HG02885 (cell line): ENCODE measurements around the gene TAF11L3.
"Not testable (repeated sequence)": the region's sequence is repeated elsewhere in the genome, so short reads cannot be mapped to it uniquely, and the experiment has no call there.

Experiments
- ATAC-seq: cut with Tn5 transposase; IDR thresholded peaks from one replicate; pipeline ENCODE4 v1.9.1; 2021; ENCODE audit warnings: mild to moderate bottlenecking; ENCODE audit not compliant: unreplicated experiment, poor library complexity

The TAF11L3 gene

DNA sequence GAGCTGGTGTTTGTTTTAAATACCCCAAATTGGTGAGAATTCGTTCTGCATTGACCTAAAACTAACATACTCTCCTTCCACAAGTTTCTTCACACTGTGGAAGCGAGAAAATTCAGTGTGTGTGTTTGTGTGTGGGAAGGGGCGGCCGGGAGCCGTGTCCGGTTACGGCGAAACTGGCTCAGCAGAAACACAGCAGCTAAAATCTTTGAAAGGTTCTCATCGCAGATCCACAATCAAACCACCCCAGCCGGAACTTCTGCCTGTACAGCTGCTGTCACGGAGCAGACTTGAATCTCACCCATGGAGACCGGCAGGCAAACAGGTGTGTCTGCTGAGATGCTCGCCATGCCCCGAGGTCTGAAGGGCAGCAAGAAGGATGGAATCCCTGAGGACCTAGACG lies at the start of gene TAF11L3:
TAF11L3 (plus strand) TSS at position 301 of the 400 bp plus-strand sequence.
- not testable (repeated sequence) for ATAC-seq

DNA sequence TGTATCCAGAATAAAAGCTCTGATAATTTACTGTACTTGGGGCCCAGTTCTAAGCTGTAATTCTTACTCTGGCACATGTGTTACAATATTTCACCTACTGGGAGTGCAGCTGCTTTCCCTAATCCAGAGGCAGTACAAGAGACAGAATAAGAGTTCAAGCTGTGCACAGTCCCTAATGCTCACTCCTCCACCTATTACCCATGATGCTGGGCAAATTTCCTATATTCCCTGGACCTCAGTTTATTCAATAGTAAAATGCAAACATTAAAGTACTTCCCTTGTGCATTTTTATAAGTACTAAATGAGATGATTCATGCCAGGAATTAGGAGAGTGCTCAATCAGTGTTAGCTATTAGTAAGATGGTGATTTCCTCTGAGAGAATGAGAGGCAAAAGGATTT lies 48.1 kb upstream of the TAF11L3 start:
- no peak for ATAC-seq

DNA sequence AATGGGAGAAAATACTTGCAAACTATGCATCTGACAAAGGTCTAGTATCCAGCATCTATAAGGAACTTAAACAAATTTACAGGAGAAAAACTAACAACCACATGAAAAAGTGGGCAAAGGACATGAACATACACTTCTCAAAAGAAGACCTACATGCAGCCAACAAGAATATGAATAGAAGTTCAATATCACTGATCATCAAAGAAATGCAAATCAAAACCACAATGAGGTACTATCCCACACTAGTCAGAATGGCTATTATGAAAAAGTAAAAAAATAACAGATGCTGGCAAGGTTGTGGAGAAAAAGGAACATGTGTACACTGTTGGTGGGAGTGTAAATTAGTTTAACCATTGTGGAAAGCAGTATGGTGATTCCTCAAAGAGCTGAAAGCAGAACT lies 43.1 kb upstream of the TAF11L3 start:
- peak; percentile 75 for ATAC-seq

DNA sequence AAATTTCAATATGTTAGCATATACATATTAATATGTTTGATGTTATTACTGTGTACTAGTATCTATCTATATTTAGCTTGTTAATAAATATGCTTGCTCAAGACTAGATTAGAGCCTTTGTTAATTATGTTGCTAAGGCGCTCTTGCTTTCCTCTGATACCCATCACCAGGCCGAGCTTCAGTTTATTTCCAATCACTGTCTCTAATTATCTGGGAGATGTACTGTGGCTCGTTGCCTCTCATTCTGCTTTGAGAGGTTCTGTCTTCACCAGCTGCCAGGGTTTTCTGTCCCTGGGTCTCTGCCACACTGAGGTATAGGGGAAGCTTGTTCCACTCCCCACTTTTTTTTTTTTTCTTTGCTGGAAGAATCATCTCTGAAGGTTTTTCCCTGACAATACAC lies 41.1 kb upstream of the TAF11L3 start:
- no peak for ATAC-seq

DNA sequence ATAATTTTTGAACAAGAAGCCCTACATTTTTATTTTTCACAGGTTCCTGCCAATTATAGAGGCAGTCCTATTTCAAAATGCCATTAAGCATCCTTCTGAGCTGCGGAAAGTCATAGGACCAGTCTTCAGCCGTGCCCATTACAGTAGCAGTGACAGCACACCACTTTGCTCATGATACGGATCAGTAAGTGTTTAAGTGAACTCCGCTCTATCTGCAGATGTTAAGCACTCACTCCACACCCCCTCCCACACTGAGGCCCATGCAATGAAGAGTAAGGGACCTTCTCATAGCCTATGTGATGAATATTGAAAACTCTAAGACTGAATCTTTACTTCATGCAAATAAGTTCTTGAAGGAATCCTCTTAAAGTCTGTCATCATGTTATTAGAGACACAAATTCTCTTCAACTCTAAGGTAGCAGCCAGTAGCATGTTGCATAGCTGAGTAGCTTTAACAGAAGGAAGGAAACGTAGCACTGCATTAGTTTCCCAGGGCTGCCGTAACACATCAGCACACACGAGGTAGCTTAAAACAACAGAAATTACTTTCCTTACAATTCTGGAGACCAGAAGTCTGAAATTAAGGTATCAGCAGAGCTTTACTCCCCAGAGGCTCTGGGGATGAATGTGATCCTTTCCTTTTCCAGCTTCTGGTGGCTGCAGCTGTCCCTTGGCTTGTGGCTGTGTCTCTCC lies 40.4 kb upstream of the TAF11L3 start:
- no peak for ATAC-seq

DNA sequence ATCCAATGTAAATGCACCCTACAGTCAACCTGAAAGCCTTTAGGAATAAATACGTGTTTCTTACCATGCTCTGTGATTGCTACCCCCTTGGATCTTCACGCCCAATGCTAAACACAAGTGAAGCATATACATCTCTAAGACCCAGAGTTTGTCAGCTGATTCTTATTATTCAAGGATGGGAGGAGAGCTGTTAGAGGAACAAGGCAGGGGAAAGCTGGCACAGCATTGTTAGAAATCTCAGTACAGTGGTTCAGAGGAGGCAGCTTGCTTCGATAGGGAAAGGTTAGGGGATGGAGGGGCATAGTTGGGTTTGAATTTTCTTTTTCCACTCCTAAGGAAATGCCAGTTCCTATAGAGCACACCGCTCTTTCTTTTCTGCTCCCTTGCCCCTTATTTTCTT lies 36.8 kb upstream of the TAF11L3 start:
- no peak for ATAC-seq

DNA sequence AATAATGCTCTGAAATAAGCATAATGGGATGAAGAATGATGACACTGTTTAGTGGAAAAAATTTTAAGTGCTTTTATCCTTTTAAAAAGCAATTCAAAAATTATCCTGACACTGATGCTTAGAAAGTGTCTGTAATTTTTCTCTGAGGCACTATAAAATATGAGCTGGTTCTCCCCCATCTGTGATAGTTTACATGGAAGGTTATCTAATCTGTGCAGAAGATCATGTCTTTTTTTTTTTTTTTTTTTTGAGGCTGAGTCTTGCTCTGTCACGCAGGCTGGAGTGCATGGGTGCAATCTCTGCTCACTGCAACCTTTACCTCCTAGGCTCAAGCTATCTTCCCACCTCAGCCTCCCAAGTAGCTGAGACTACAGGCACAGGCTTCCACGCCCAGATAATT lies 35.4 kb upstream of the TAF11L3 start:
- ATAC-seq: no peak

DNA sequence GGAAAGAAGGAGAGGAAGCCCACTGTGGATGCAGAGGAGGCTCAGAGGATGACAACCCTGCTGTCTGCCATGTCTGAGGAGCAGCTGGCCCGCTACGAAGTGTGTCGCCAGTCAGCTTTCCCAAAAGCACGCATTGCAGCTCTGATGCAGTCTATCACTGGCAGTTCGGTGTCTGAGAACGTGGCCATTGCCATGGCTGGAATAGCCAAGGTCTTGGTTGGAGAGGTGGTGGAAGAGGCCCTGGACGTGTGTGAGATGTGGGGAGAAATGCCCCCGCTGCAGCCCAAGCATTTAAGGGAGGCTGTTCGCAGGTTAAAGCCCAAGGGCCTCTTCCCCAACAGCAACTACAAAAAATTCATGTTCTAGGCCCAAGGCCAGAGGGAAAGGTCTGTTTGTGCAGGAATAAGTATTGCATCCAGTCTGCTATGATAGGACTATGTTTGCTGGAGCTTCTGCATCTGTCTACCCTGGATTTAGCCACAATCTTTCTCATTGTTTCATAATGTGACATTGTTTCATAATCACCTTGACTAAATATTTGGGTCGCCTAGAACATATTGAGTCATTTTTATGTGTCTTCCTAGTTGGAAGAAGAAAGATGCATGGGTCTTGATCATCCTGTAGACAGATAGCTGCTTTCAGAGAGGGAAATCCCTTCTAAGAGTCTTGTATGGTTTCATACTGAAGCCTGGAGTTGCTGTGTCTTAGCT lies 31.5 kb upstream of the TAF11L3 start:
- ATAC-seq: not testable (repeated sequence)

DNA sequence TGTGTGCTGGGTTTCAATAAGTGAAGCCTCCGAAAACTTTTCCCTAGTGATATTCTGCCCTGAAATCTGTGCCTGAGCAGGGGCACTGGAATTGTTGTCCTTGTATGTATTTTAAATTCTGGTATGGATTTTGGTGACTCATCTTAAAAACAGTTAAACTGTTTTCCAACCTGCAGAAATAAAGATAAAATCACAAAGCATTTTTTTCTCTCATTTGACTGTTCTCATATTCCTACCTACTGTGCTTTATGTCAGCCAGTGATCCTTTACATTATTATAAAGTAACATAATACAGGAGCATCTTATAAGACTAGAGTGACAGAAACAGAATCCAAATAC lies 31.0 kb upstream of the TAF11L3 start:
- no peak for ATAC-seq

DNA sequence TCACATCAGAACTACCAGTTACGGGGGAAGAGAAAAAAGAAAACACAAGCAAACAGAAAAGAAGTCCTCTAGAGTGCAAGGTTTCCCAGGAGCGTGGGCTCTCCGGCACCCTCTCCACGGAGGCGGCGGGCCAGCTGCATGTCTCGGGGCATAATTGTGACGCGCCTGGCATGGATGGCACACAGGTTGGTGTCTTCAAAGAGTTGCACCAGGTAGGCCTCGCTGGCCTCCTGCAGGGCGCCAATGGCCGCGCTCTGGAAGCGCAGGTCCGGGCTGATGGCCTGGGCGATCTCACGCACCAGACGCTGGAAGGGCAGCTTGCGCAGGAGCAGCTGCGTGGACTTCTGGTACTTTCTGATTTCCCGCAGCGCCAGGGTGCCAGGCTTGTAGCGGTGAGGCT lies 26.9 kb upstream of the TAF11L3 start:
- ATAC-seq: not testable (repeated sequence)

DNA sequence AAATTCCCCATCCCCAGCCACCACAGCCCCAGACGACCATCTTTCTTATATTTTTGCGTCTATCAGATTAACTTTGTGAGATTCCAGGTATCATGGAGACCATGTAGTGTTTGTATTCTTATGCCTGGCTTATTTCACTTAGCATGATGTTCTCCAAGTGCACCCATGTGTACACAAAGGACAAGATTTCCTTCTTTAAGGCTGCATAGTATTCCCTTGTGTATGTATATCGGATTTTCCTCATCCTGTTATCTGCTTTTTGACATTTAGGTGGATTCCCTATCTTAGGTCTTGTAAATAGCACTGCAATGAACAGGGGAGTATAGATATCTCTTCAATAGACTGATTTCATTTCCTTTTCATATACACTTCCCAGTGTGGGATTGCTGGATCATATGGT lies 25.4 kb upstream of the TAF11L3 start:
- ATAC-seq: no peak

DNA sequence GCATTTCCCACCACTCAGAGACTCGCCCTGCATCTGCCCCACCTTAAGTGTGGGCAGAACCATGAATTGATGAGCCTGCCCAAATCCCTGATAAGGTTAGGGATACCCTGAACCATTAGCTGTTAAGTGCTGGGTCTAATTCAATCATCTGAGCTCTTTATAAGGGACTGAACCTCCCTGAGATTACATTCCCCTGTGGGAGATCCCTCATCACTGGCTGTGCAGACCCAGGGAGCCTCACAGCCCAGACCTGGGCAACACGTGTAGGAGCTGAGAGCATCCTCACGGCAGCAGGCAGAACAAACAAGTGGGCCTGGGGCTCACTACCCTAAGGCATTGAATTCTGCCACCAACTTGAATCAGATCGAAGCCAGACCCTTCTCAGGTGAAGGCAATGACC lies 20.7 kb upstream of the TAF11L3 start:
- ATAC-seq: no peak

DNA sequence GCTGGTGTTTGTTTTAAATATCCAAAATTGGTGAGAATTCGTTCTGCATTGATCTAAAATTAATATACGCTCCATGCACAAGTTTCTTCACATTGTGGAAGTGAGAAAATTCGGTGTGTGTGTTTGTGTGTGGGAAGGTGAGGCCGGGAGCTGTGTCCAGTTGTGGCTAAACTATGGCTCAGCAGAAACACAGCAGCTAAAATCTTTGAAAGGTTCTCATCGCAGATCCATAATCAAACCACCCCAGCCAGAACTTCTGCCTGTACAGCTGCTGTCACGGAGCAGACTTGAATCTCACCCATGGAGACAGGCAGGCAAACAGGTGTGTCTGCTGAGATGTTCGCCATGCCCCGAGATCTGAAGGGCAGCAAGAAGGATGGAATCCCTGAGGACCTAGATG lies 20.2 kb upstream of the TAF11L3 start, which contains the start of gene TAF11L2:
TAF11L2 (plus strand) TSS at position 301 of the 400 bp plus-strand sequence.
- ATAC-seq: not testable (repeated sequence)

DNA sequence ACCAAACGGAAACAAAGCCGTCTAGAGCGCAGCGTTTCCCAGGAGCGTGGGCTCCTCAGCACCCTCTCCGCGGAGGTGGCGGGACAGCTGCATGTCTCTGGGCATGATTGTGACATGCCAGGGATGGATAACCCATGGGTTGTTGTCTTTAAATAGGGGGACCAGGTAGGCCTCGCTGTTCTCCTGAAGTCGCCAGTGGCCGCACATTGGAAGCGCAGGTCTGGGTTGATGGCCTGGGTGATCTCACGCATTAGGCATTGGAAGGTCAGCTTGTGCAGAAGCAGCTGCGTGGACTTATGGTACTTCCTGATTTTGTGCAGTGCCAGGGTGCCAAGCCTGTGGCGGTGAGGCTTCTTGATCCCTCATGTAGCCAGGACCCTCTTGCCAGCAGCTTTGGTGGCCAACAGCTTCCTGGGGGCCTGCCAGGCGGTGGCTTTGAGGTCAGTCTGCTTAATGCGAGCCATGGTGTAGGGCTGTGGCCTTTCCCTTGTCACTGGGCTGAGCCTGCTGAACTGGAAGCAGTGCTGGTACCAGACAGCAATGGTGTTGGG lies 6.3 kb upstream of the TAF11L3 start:
- ATAC-seq: no peak

DNA sequence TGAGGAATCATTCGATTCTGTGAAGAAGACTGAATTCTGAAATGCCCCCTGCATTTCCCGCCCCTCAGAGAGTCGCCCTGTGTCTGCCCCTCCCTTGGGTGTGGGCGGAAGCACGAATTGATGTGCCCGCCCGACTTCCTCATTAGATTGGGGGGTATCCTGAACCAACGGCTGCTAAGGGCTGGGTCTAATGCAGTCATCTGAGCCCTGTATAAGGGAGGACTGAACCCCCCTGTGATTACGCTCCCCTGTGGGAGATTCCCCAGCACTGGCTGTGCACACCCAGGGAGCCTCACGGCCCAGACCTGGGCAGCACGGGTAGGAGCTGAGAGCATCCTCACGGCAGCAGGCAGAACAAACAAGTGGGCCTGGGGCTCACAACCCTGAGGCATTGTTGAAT lies 641 bp upstream of the TAF11L3 start:
- ATAC-seq: not testable (repeated sequence)

DNA sequence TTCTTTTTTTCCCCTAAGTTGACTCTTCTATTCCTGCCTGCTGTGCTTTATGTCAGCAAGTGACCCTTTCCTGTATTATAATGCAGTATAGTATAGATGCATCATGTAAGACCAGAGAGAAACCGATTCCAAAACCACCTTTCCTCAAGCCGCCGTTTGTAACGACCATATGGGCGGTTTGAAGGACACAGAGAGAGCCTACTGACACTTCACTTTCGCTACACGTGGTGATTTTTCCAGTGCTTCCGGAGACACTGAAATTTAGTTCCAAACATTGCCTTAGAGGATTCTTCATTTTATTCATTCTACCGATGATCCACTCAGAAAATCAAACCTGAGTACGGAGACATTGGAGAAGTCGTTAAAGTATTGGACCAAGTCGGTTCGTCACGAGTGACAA lies 1.3 kb downstream of the TAF11L3 start:
- not testable (repeated sequence) for ATAC-seq

DNA sequence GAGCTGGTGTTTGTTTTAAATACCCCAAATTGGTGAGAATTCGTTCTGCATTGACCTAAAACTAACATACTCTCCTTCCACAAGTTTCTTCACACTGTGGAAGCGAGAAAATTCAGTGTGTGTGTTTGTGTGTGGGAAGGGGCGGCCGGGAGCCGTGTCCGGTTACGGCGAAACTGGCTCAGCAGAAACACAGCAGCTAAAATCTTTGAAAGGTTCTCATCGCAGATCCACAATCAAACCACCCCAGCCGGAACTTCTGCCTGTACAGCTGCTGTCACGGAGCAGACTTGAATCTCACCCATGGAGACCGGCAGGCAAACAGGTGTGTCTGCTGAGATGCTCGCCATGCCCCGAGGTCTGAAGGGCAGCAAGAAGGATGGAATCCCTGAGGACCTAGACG lies 3.3 kb downstream of the TAF11L3 start, which contains the start of gene TAF11L4:
TAF11L4 (plus strand) TSS at position 301 of the 400 bp plus-strand sequence.
- ATAC-seq: not testable (repeated sequence)

DNA sequence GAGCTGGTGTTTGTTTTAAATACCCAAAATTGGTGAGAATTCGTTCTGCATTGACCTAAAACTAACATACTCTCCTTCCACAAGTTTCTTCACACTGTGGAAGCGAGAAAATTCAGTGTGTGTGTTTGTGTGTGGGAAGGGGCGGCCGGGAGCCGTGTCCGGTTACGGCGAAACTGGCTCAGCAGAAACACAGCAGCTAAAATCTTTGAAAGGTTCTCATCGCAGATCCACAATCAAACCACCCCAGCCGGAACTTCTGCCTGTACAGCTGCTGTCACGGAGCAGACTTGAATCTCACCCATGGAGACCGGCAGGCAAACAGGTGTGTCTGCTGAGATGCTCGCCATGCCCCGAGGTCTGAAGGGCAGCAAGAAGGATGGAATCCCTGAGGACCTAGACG lies 6.8 kb downstream of the TAF11L3 start, which contains the start of gene TAF11L5:
TAF11L5 (plus strand) TSS at position 301 of the 400 bp plus-strand sequence.
- not testable (repeated sequence) for ATAC-seq

DNA sequence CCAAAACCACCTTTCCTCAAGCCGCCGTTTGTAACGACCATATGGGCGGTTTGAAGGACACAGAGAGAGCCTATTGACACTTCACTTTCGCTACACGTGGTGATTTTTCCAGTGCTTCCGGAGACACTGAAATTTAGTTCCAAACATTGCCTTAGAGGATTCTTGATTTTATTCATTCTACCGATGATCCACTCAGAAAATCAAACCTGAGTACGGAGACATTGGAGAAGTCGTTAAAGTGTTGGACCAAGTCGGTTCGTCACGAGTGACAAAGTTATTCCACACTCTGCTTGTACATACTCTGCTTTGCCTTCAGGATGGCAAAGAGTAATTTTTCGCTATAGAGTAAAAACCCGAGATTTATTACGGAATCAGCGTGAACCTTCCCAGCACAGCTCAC lies 8.3 kb downstream of the TAF11L3 start:
- ATAC-seq: not testable (repeated sequence)

DNA sequence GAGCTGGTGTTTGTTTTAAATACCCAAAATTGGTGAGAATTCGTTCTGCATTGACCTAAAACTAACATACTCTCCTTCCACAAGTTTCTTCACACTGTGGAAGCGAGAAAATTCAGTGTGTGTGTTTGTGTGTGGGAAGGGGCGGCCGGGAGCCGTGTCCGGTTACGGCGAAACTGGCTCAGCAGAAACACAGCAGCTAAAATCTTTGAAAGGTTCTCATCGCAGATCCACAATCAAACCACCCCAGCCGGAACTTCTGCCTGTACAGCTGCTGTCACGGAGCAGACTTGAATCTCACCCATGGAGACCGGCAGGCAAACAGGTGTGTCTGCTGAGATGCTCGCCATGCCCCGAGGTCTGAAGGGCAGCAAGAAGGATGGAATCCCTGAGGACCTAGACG lies 10.2 kb downstream of the TAF11L3 start, which contains the start of gene TAF11L6:
TAF11L6 (plus strand) TSS at position 301 of the 400 bp plus-strand sequence.
- ATAC-seq: not testable (repeated sequence)
